IPS-NIHi11 (cell line): ENCODE measurements around the gene GRIK5.
A peak's percentile ranks its signal among the peaks of the same experiment; 100 is the strongest.

Experiments used
- DNase-seq: peaks from one replicate; pipeline ENCODE4 v3.0.0; 2012; ENCODE audit warnings: mixed read lengths, low spot score

Gene GRIK5

DNA sequence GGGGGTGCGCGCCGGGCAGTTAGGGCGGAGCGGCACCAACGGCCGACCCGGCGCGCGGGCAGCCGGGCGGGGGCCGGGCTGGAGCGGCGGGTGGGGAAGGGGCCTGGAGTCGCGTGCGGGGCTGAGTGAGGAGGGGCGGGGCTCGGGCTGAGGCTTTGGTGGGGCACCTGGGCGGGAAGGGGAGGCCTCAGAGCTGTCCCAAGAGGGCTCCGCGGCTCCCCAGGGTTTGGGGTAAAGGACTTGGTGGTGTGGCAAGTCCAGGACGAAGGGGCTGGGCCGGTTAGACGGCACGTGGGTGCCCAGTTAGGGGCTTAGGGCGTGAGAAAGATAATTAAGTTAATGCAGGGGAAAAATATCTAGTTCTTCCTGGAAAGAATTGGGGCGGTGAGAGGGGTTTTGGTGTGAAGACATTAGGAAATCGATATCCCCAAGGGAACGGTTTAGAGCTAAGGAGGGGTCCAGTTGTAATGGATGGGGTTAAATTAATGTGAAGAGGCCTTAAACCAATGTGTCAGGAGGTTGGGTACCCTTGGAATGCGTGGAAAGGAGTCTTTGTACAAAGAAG, 6.5 kb upstream of the GRIK5 start:
- no peak for DNase-seq

DNA sequence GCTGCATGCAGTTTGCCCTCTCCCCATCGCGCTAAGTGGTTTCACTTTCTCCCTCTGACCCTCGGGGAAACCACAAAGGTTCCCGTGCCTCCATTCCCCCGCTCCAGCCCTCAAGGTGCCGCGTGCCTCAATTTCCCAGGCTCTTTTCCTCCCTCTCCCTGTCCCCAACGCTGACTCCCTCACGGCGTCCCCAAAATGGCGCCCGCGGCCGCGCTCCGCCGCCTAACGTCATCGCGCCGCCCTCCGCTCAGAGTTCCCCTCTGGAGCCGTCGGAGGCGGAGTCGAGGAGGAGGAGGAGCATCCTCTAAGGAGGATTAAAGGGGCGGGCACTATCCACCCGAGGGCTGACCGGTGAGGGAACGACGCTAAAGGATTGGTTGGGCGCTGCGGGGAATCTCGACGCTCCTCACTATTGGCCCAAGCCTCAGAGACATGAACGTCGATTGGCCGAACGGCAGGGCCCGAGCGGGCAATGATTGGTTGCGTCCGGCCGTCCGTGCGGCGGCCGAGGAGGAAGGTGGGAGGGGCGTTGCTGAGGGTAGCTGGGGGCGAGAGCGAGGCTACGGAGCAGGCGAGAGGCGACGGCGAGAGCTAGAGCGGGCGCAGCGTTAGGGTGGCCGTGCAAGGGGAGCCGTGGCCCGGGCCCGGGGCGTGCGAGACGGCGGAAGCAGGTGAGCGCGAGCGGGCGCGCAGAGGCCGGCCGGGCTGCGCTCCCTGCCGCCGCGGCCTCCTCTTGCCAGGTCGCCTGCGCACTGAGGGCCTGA, 5.8 kb upstream of the GRIK5 start, which contains the start of gene ZNF574:
TSS of gene ZNF574 (plus strand) at position 551 of the 764 bp plus-strand sequence. CDS start 2,441 bp downstream, outside the sequence.
- peak; percentile 97 for DNase-seq

GRCh38 chr19:42075364-42075615, 5.3 kb upstream of the GRIK5 start:
- DNase-seq: no peak

GRCh38 chr19:42074513-42075363, 4.7 kb upstream of the GRIK5 start:
- DNase-seq: no peak

DNA sequence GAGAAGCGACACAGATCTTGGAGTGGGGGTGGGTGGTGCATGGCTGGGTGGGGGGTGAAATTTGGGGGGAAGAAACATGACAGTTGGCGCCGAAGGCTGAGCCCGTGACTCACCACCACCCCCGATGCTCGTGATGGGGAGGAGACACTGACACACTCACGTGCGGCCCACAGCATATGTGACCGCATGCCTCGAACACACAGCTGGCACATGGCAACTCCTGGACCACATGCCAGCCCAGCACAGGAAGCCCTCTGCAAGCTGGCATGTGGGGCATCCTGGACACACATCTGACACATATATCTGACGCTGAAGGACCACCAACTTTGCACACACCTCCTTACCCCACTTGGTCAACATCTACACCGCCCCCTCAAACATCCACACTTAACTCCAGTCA, 1.2 kb upstream of the GRIK5 start:
- DNase-seq: no peak

- DNase-seq: peak; percentile 48
These were observed 1.0 kb downstream of the GRIK5 start for GRCh38 chr19:42068756-42069571.

GRCh38 chr19:42068361-42068755, 1.6 kb downstream of the GRIK5 start:
- no peak for DNase-seq

DNA sequence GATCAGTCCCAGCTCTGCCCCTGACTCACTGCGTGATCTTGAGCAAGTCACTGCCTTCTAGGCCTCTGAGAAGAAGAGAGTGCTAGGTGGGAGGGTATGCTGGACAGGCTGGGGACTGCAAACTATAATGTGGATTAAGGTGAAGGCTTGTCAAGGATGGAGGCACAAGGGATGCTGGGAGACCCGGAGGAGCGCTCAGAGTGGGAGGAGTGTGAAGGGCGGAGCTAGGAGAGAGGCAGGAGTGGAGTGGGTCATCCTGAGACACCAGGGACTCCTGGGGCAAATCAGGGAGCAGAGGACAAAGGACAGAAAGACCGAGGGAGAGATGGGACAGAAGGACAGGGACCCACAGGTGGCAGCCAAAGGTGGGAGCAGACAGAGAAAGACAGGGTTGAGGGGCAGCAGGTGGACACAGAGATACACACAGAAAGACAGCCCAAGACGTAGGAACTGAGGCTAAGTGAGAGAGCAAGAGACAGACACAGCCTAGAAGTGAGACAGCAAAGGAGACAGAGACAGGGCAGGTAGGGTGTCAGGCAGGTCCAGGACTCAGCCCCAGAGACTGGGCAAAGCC, 2.6 kb downstream of the GRIK5 start:
- DNase-seq: no peak

DNA sequence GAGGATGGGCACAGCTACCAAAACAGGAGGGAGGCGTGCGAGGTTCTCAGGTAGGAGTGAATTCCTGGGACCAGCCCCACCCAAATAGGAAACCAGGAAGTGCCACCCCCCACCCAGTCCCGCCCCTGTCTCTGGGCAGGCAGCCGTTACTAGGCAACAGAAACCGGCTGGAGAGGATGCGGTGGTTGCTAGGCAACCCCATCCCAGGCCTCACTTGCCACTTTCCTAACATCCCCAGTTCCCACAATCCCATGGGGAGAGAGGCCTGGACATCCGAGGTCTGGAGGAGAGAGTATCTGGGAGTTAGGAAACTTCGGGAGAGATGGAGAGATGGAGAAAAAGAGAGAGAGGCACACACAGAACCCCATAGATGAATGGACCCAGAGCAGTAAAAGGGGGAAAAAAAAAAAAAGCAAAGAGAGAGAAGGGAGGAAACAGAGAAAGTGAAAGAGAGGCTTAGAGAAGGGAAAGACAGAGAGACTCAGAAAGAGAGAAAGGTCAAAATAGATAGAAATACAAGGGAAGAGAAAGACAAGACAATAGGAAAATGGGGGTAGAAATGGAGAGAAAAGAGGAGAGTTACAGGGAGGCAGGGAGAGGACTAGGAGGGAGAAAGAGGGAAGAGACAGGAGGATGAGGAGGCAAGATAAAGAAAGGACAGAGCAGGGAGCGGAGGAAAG, 3.8 kb downstream of the GRIK5 start:
- DNase-seq: peak; percentile 82

DNA sequence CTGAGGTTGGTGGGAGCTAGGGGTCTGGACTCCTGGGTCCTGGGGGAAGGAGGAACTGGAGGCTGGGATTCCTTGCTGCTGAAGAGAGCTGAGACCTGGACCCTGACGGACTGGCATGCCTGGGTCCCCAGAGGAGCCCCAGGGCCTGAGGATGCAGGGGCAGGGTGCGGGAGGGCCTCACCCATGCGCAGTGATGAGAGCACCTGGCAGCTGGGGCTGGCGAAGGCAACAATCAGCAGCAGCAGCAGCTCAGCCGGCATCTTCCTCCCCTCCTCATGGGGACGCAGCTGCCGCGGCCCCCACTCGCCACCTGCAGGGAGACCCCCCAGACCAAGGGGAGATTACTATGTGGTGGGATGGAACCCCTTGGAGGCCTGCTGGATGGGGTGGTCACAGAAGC, 4.5 kb downstream of the GRIK5 start:
- no peak for DNase-seq

DNA sequence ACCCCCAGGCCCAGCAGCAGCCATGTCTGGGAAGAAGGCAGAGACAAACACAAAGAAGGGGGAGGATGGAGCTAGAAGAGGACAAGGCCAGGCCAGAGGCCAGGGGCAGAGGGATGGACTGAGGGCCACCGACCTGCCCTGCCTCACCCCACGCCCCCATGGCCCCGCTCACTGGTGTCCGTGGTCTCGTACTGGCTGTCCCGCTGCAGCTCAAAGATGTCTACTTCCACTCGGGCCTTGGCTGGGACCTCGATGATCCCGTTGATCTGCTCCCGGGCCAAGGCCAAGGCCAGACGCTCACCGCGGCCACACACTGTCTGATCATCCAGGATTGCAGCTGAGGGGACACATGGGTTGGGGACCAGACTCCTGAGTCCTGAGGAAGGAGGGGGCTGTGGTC, 5.0 kb downstream of the GRIK5 start:
- no peak for DNase-seq

GRCh38 chr19:42064432-42064831, 5.6 kb downstream of the GRIK5 start:
- DNase-seq: no peak

GRCh38 chr19:42062381-42062780, 7.6 kb downstream of the GRIK5 start:
- DNase-seq: no peak

- DNase-seq: no peak
These were observed 9.9 kb downstream of the GRIK5 start for GRCh38 chr19:42060117-42060516.

DNA sequence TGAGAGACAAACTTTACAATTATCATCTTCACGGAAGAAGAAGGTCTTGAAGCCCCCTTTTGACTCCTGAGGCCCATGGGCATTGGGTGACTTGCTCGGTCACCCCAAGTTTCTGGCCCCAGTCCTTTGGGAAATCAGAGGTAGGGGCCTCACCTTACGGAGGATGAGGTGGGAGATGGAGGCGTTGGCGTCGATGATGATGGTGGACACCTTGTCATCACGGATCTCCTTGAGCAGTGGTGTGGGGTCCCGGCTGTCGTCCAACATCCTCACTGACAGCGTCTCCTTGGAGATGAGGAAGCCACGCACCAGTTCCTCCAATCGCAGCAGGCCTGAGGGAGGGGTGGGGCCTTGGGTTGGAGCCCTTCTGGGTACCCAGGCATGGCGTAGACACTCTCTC, 10.8 kb downstream of the GRIK5 start:
- no peak for DNase-seq

DNA sequence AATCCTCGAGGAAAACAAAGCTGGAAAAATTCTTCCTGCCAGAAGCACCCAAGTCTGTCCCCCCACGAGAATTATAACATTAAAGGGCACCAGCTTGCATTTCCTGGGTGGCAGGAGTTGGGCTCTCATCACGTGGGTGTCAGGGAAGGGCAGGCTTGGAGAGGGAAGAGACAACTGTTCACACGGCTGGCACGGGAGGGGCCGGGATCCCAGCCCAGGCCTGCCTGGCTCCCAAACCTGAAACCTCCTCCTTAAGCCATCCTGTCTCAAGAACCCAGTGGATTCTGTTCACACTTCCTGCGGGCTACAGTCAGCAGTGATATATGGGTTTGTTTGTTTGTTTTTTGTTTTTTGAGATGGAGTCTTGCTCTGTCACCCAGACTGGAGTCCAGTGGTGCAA, 12.2 kb downstream of the GRIK5 start:
- DNase-seq: no peak

GRCh38 chr19:42054205-42054604, 15.8 kb downstream of the GRIK5 start:
- no peak for DNase-seq

- DNase-seq: no peak
These were observed 16.7 kb downstream of the GRIK5 start for GRCh38 chr19:42053037-42053935.

DNA sequence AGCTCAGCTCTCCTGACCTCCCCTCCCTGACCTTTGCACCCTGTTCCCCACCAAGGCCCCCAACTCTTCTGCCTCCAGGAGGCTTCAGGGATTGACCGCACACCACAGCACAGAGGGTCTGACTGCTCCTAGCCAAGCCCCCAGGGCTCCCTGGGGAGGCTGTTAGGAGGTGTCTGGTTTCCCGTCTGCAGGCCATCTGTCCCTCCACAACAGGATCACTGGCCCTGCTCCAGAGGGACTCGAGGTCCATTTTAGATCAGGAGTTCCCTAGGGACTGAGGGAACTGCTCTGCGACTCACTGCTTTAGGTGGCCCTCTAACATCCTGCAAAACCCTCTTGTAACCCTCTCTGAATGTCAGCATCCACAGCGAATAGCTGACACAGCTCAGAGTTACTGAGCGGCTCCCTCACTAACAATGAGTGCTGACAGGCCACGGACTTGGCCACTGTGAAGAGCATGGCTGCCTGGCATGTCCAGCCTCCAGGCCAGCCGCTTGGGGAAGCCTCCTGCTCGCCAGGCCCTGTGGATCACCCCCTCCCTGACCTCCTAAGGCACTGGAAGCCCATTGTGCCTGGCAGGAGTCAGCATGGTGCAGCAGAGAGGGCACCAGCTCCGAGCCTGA, 17.7 kb downstream of the GRIK5 start:
- DNase-seq: no peak
